GM12891 (cell line): ENCODE results near the gene SPIRE2.

ENCODE experiments used
- POLR2A ChIP-seq: IDR thresholded peaks from 2 replicates; pipeline ENCODE4 v1.6.1; 2011; ENCODE audit warnings: low read depth, low read length, control low read depth
- POLR2AphosphoS5 ChIP-seq: IDR thresholded peaks from 2 replicates; pipeline ENCODE4 v1.6.1; 2011; ENCODE audit warnings: low read depth, low read length, control low read depth
- POU2F2 ChIP-seq: IDR thresholded peaks from 2 replicates; pipeline ENCODE4 v1.6.1; 2011; ENCODE audit warnings: low read depth, mild to moderate bottlenecking, control low read depth, low read length, moderate library complexity
- SPI1 ChIP-seq: IDR thresholded peaks from 2 replicates; pipeline ENCODE4 v1.6.1; 2011; ENCODE audit warnings: low read depth, low read length, control low read depth
- TAF1 ChIP-seq: IDR thresholded peaks from 2 replicates; pipeline ENCODE4 v1.6.1; 2011; ENCODE audit warnings: low read depth, low read length, control low read depth

GRCh38 chr16:89844739-89845339 lies 16.6 kb downstream of the SPIRE2 start:
- no peak for TF ChIP-seq POLR2AphosphoS5
- TF ChIP-seq POLR2A: no peak
- TF ChIP-seq TAF1: no peak
- TF ChIP-seq POU2F2: no peak
- no peak for TF ChIP-seq SPI1
